ES-I3 (cell line): Measurements from ENCODE around the gene IFNL3.
"Not testable (repeated sequence)": the region's sequence is repeated elsewhere in the genome, so short reads cannot be mapped to it uniquely, and the experiment has no call there.

Source experiments
- H3K36me3 ChIP-seq: 2 replicates; pipeline ENCODE4 v1.6.1; 2013; ENCODE audit warnings: mild to moderate bottlenecking, low read length, control low read depth, moderate library complexity; ENCODE audit not compliant: insufficient read depth
- H3K4me1 ChIP-seq: 2 replicates; pipeline ENCODE4 v1.6.1; 2013; ENCODE audit warnings: mild to moderate bottlenecking, control low read depth, low read length; ENCODE audit not compliant: insufficient read depth
- H3K9ac ChIP-seq: 2 replicates; pipeline ENCODE4 v1.6.1; 2013; ENCODE audit warnings: low read depth, mild to moderate bottlenecking, low read length, moderate library complexity
- H3K9me3 ChIP-seq: 2 replicates; pipeline ENCODE4 v1.6.1; 2013; ENCODE audit warnings: mild to moderate bottlenecking, low read length, moderate library complexity; ENCODE audit not compliant: control insufficient read depth, insufficient read depth

The IFNL3 gene

GRCh38 chr19:39217094-39217493 is 27.7 kb downstream of the IFNL3 start:
- H3K4me1 ChIP-seq, result no peaks in the 10 kb centered on the region
- no peak overlapping the region for H3K9ac ChIP-seq
- H3K9me3 ChIP-seq, result no peaks in the 10 kb centered on the region
- H3K36me3 ChIP-seq, result no peaks in the 10 kb centered on the region

GRCh38 chr19:39215323-39215722 is 29.5 kb downstream of the IFNL3 start:
- not testable (repeated sequence) for H3K36me3 ChIP-seq, H3K4me1 ChIP-seq, H3K9me3 ChIP-seq, H3K9ac ChIP-seq

GRCh38 chr19:39212375-39212742 is 32.4 kb downstream of the IFNL3 start:
- H3K9ac ChIP-seq, result no peak overlapping the region
- H3K36me3 ChIP-seq, result no peaks in the 10 kb centered on the region
- H3K9me3 ChIP-seq, result no peaks in the 10 kb centered on the region
- no peaks in the 10 kb centered on the region for H3K4me1 ChIP-seq

- Histone ChIP-seq H3K9ac (no peak overlapping the region), H3K36me3 (no peaks in the 10 kb centered on the region), H3K4me1 (no peaks in the 10 kb centered on the region), H3K9me3 (no peaks in the 10 kb centered on the region)
Measured at GRCh38 chr19:39211731-39212374, 33.0 kb downstream of the IFNL3 start.

- H3K9me3 ChIP-seq, result no peaks in the 10 kb centered on the region
- no peaks in the 10 kb centered on the region for H3K36me3 ChIP-seq
- H3K4me1 ChIP-seq, result no peaks in the 10 kb centered on the region; the same call in 1 of the 2 replicates
- H3K9ac ChIP-seq, result no peak overlapping the region
Measured at GRCh38 chr19:39209196-39209595, 35.6 kb downstream of the IFNL3 start.

GRCh38 chr19:39208175-39208795 is 36.5 kb downstream of the IFNL3 start:
- Histone ChIP-seq H3K9ac (no peak overlapping the region), H3K36me3 (no peaks in the 10 kb centered on the region), H3K4me1 (no peaks in the 10 kb centered on the region; the same call in 1 of the 2 replicates), H3K9me3 (no peaks in the 10 kb centered on the region)

- Histone ChIP-seq H3K9ac (no peak overlapping the region), H3K36me3 (no peaks in the 10 kb centered on the region), H3K9me3 (no peaks in the 10 kb centered on the region), H3K4me1 (no peaks in the 10 kb centered on the region; the same call in 1 of the 2 replicates)
Measured at GRCh38 chr19:39207293-39207836, 37.4 kb downstream of the IFNL3 start.

- H3K4me1 ChIP-seq, result no peaks in the 10 kb centered on the region; the same call in 1 of the 2 replicates
- no peaks in the 10 kb centered on the region for H3K36me3 ChIP-seq
- no peak overlapping the region for H3K9ac ChIP-seq
- H3K9me3 ChIP-seq, result no peaks in the 10 kb centered on the region
Measured at GRCh38 chr19:39206122-39206521, 38.7 kb downstream of the IFNL3 start.

- Histone ChIP-seq H3K9ac (no peak overlapping the region), H3K9me3 (no peaks in the 10 kb centered on the region), H3K36me3 (no peaks in the 10 kb centered on the region), H3K4me1 (no peaks in the 10 kb centered on the region; the same call in 1 of the 2 replicates)
Measured at GRCh38 chr19:39205449-39205764, 39.4 kb downstream of the IFNL3 start.

- Histone ChIP-seq H3K4me1 (no peaks in the 10 kb centered on the region; the same call in 1 of the 2 replicates), H3K9me3 (no peaks in the 10 kb centered on the region), H3K36me3 (no peaks in the 10 kb centered on the region), H3K9ac (peak within 1 kb of the TSS; percentile 38; the same call in 1 of the 2 replicates)
Measured at GRCh38 chr19:39203372-39204341, 41.1 kb downstream of the IFNL3 start, which contains the start of gene SYCN. SYCN (minus strand) TSS chr19:39204263; CDS start chr19:39204254, 9 bp downstream.

- H3K9me3 ChIP-seq, result no peaks in the 10 kb centered on the region
- no peaks in the 10 kb centered on the region for H3K36me3 ChIP-seq
- no peak overlapping the region for H3K9ac ChIP-seq
- no peaks in the 10 kb centered on the region; the same call in 1 of the 2 replicates for H3K4me1 ChIP-seq
Measured at GRCh38 chr19:39202998-39203355, 41.8 kb downstream of the IFNL3 start.

- Histone ChIP-seq H3K9ac (no peak overlapping the region), H3K4me1 (no peaks in the 10 kb centered on the region; the same call in 1 of the 2 replicates), H3K36me3 (no peaks in the 10 kb centered on the region), H3K9me3 (no peaks in the 10 kb centered on the region)
Measured at GRCh38 chr19:39200803-39201115, 44.0 kb downstream of the IFNL3 start.

GRCh38 chr19:39200066-39200802 is 44.6 kb downstream of the IFNL3 start:
- peaks cover 2% of the 10 kb centered on the region; the same call in 1 of the 2 replicates for H3K4me1 ChIP-seq
- no peaks in the 10 kb centered on the region for H3K9me3 ChIP-seq
- no peak overlapping the region for H3K9ac ChIP-seq
- H3K36me3 ChIP-seq, result no peaks in the 10 kb centered on the region

- H3K9ac ChIP-seq, result no peak overlapping the region
- H3K4me1 ChIP-seq, result peaks cover 3% of the 10 kb centered on the region; the same call in 1 of the 2 replicates
- no peaks in the 10 kb centered on the region for H3K36me3 ChIP-seq
- no peaks in the 10 kb centered on the region for H3K9me3 ChIP-seq
Measured at GRCh38 chr19:39199025-39199424, 45.8 kb downstream of the IFNL3 start.
